ENCODE data around the gene PRSS36.
"Not testable (repeated sequence)": the region's sequence is repeated elsewhere in the genome, so short reads cannot be mapped to it uniquely, and the experiment has no call there.

PRSS36 gene

DNA sequence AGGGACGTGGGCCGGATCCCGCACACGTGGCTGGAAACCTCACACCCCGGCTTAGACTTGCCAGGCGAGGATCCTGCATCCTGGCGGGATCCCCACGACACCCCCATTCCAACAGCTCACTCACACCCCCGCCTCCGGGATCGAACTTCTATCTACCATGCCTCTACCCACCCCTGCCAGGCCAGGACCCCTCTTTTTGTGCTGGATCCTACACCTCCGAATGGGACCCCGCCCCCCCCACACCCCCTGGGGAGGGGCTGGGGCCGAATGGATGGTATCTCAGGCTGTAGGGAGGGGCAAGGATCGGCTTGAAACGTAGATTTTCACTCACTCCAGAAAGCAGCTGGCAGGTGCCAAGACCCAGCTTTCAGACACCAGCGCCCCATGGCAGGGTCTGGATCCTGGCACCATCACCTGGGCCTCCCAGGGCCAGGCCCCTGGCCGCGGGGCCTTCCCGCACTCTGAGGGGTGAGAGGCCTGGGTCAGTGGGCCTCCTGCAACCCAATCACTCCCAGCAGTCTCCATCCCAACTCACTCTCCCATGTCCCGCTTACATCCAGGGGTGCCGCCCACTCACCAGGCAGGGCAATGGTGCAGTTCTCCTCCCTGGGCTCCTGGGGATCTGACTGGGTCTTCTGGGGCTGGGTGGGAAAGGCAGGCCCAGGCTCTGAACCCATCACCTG, 6.7 kb downstream of the PRSS36 start:
- H3K27ac ChIP-seq (ENCODE audit: low read depth, low read length): no peak overlapping the region
- peaks cover 30 to 35% of the 10 kb centered on the region in 2 donors for H3K4me1 ChIP-seq (ENCODE audit: control insufficient read depth in 1 of 2, insufficient read depth in 2 of 2, low read length in 2 of 2)
- H3K9me3 ChIP-seq (ENCODE audit: control insufficient read depth in 1 of 2, low read length in 2 of 2): no peaks in the 10 kb centered on the region
- H3K27me3 ChIP-seq (ENCODE audit: control insufficient read depth in 1 of 2, insufficient read depth in 2 of 2, low read length in 2 of 2): peaks cover 0 to 4% of the 10 kb centered on the region in 2 donors
- no peaks in the 10 kb centered on the region for H3K36me3 ChIP-seq (ENCODE audit: control insufficient read depth in 1 of 2, insufficient read depth in 2 of 2, low read length in 2 of 2)
- H3K9ac ChIP-seq (ENCODE audit: low read depth in 1 of 2, low read length in 2 of 2): peak overlapping the region in 1 of 2 donors; percentile 55
- peak overlapping the region; percentile 55 to 65 for H3K4me3 ChIP-seq (ENCODE audit: low read depth in 1 of 2, low read length in 2 of 2)

DNA sequence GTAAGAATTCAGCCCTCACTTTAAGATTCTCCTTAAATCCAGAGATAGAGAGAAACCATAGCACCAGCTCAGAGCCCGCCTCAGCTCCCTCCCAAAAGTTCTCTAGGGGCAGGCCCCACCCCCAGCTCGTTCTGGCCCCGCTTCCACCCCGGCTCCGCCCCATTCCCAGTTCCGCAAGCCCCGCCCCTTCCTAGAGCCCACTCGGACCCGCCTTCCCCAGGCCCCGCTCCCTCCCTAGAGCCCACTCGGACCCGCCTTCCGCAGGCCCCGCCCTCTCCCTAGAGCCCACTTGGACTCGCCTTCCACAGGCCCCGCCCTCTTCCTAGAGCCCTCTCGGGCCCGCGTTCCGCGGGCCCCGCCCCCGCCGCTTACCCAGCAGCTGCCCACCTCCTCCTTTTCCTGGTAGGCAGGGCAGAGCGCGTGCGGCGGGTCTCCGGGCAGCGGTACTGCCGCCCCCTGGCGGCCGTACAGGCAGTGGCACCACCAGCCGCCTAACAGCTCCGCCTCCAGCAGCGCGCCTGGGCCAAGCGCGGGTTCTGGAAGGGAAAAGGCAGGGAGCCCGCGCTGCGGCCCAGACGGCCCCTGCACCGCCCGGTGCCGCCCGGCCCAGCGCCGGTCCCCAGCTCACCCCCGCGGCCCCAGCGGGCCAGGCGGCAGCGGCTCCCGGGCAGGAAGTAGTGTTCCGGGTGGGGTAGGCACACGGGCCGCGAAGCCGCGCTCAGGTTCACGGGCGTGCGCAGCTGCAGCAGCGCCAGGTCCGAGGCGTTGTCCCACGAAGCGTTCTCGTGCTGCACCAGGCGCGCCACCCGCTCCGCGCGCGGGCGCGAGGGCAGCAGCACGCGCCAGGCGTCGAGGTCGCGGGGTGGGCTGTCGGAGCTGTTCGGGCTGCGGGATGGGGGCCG, 7.5 kb downstream of the PRSS36 start:
- H3K9me3 ChIP-seq (ENCODE audit: control insufficient read depth in 1 of 2, low read length in 2 of 2): no peaks in the 10 kb centered on the region
- peak overlapping the region; percentile 58 to 65 for H3K4me3 ChIP-seq (ENCODE audit: low read depth in 1 of 2, low read length in 2 of 2)
- peak overlapping the region; percentile 80 for H3K27ac ChIP-seq (ENCODE audit: low read depth, low read length)
- peaks cover 0 to 4% of the 10 kb centered on the region in 2 donors for H3K27me3 ChIP-seq (ENCODE audit: control insufficient read depth in 1 of 2, insufficient read depth in 2 of 2, low read length in 2 of 2)
- H3K36me3 ChIP-seq (ENCODE audit: control insufficient read depth in 1 of 2, insufficient read depth in 2 of 2, low read length in 2 of 2): no peaks in the 10 kb centered on the region
- H3K4me1 ChIP-seq (ENCODE audit: control insufficient read depth in 1 of 2, insufficient read depth in 2 of 2, low read length in 2 of 2): peaks cover 29 to 37% of the 10 kb centered on the region in 2 donors
- H3K9ac ChIP-seq (ENCODE audit: low read depth in 1 of 2, low read length in 2 of 2): peak overlapping the region; percentile 59 to 80

DNA sequence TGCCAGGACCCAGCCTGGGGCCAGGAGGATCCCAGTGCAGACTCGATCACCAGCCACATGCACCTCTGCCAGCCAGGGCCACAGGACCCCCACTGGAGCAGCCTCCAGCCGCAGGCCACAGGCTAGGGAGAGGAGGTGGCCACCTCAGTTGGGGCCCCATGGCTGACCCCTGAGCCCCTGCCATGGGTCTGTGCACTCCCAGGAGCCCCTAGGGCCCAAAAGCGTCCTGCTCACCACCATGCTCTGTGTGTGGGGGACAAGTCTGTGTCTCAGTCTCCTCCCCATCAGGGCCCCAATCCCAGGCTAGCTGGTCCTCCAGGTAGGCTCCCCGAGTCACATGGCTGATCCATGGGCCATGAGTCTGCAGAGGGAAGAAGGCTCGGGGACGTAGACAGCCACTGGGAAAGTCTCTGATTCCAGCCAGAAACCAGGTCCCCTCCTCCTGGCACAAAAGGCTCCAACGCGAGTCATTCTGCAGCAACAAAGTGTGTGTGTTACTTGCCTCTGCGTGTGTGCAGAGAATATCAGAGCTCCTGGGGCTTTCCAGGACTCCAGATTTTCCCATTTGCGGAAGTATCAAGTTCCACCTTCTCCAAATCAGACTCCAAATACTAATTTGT, 8.3 kb downstream of the PRSS36 start:
- Histone ChIP-seq H3K27me3 (ENCODE audit: control insufficient read depth in 1 of 2, insufficient read depth in 2 of 2, low read length in 2 of 2) (peaks cover 0 to 4% of the 10 kb centered on the region in 2 donors), H3K9ac (ENCODE audit: low read depth in 1 of 2, low read length in 2 of 2) (peak overlapping the region; percentile 59 to 80), H3K4me1 (ENCODE audit: control insufficient read depth in 1 of 2, insufficient read depth in 2 of 2, low read length in 2 of 2) (peaks cover 29 to 37% of the 10 kb centered on the region in 2 donors), H3K4me3 (ENCODE audit: low read depth in 1 of 2, low read length in 2 of 2) (peak overlapping the region; percentile 58 to 60), H3K36me3 (ENCODE audit: control insufficient read depth in 1 of 2, insufficient read depth in 2 of 2, low read length in 2 of 2) (no peaks in the 10 kb centered on the region), H3K27ac (ENCODE audit: low read depth, low read length) (peak overlapping the region; percentile 80), H3K9me3 (ENCODE audit: control insufficient read depth in 1 of 2, low read length in 2 of 2) (no peaks in the 10 kb centered on the region)

DNA sequence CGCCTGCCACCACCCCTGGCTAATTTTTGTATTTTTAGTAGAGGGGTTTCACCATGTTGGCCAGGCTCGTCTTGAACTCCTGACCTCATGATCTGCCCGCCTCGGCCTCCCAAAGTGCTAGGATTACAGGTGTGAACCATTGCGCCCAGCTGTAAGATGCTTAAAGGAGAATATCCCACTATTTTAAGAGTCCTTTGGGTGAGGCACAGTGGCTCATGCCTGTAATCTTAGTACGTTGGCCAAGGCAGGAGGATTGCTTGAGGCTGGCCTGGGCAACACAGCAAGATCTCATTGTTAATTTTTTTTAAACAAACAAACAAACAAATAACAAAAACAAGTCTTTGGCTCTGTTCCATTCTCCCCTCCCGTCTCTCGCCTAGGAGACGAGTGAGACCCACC, 8.8 kb downstream of the PRSS36 start:
- peak overlapping the region; percentile 80 for H3K27ac ChIP-seq (ENCODE audit: low read depth, low read length)
- peaks cover 29 to 39% of the 10 kb centered on the region in 2 donors for H3K4me1 ChIP-seq (ENCODE audit: control insufficient read depth in 1 of 2, insufficient read depth in 2 of 2, low read length in 2 of 2)
- not testable (repeated sequence) for H3K27me3 ChIP-seq (ENCODE audit: control insufficient read depth in 1 of 2, insufficient read depth in 2 of 2, low read length in 2 of 2); H3K9me3 ChIP-seq (ENCODE audit: control insufficient read depth in 1 of 2, low read length in 2 of 2); H3K36me3 ChIP-seq (ENCODE audit: control insufficient read depth in 1 of 2, insufficient read depth in 2 of 2, low read length in 2 of 2)
- H3K4me3 ChIP-seq (ENCODE audit: low read depth in 1 of 2, low read length in 2 of 2): peak overlapping the region in 1 of 2 donors; percentile 60
- H3K9ac ChIP-seq (ENCODE audit: low read depth in 1 of 2, low read length in 2 of 2): peak overlapping the region; percentile 59 to 80

DNA sequence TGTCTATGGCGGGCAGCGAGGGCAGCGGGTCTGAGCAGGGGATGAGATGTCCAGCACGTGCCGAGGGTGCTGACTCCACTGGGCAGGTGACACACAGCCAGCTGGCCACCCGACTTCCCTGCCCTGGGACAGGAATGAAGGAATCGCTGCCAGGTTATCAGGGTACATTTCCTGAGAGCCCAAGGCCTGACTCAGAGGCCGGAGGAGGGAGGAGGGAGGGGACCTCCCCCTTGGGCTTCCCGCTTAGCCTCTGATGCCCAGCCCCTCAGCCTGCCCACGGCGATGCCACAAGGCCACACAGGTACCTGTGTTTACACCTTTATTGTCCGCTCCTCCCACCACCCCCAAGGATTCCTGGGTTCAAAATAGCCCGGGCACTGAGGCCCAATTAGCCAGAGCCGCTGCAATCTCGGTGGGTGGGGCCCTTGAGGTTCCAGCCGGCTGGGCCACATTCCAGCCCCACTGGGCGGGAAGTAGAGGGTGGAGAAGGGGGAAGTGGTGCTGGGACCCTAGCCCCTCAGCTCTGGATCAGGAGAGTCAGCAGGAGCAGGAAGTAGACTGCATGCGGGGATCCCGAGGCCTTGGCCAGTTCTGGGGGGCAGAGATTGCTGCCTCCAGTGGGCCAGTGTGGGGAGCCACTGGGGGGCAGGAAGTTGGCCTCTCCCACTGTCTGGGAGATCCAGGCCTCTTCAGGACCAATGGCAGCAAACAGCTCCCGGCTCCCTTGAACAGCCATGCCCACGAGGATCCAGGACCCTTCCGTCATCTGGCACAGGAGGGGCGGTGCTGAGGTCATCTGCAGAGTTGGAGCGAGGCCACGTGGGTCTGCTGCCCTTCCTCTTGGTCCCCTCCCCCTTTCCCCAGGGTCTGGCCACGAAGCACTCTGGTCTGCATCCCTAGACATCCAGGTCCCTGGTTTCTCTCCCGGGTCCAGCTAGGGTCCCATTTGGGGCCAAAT, 11.0 kb downstream of the PRSS36 start:
- H3K4me3 ChIP-seq (ENCODE audit: low read depth in 1 of 2, low read length in 2 of 2): peak overlapping the region in 1 of 2 donors; percentile 27
- peaks cover 33 to 44% of the 10 kb centered on the region in 2 donors for H3K4me1 ChIP-seq (ENCODE audit: control insufficient read depth in 1 of 2, insufficient read depth in 2 of 2, low read length in 2 of 2)
- no peaks in the 10 kb centered on the region for H3K9me3 ChIP-seq (ENCODE audit: control insufficient read depth in 1 of 2, low read length in 2 of 2)
- peaks cover 0 to under 1% of the 10 kb centered on the region in 2 donors for H3K36me3 ChIP-seq (ENCODE audit: control insufficient read depth in 1 of 2, insufficient read depth in 2 of 2, low read length in 2 of 2)
- H3K27me3 ChIP-seq (ENCODE audit: control insufficient read depth in 1 of 2, insufficient read depth in 2 of 2, low read length in 2 of 2): no peaks in the 10 kb centered on the region
- peak overlapping the region; percentile 43 to 54 for H3K9ac ChIP-seq (ENCODE audit: low read depth in 1 of 2, low read length in 2 of 2)
- peak overlapping the region; percentile 73 for H3K27ac ChIP-seq (ENCODE audit: low read depth, low read length)

DNA sequence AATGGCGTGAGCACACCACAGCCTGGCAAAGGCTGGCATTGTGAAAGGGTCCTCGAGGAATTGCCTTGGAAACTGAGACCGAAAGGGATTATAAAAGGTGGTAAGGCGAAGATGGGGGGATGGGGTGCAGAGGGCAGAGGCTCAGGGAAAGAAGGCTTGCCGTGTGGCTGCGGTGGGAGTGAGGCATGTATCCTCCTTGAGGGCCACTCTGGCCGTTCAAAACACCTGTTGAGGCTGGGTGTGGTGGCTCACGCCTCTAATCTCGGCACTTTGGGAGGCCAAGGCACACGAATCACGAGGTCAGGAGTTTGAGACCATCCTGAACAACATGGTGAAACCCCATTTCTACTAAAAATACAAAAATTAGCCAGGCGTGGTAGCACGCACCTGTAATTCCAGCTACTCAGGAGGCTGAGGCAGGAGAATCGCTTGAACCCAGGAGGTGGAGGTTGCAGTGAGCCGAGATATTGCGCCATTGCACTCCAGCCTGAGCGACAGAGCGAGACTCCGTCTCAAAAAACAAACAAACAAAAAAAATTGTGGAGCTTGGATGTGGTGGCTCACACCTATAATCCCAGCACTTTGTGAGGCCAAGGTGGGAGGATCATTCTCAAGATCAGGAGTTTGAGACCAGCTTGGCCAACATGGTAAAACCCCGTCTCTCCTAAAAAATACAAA, 12.9 kb downstream of the PRSS36 start:
- not testable (repeated sequence) for H3K27ac ChIP-seq (ENCODE audit: low read depth, low read length)
- Histone ChIP-seq H3K4me1 (ENCODE audit: control insufficient read depth in 1 of 2, insufficient read depth in 2 of 2, low read length in 2 of 2) (peaks cover 45 to 59% of the 10 kb centered on the region in 2 donors), H3K36me3 (ENCODE audit: control insufficient read depth in 1 of 2, insufficient read depth in 2 of 2, low read length in 2 of 2) (peaks cover 10 to 15% of the 10 kb centered on the region in 2 donors)

DNA sequence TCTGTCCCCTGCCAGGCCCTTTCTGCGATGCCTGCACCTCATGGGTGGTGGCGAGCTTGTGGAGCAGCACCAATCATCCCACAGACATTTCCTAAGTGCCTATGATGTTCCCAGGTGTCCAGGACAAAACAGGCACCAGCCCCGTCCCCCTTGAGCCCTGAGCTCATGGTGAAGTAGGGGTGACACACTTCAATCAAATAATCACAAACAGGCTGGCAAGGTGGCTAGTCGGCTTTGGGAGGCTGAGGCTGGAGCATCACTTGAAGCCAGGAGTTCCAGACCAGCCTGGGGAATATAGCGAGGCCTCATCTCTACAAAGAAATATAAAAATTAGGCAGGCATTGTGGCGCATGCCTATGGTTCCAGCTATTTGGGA, 13.6 kb downstream of the PRSS36 start:
- Histone ChIP-seq H3K27me3 (ENCODE audit: control insufficient read depth in 1 of 2, insufficient read depth in 2 of 2, low read length in 2 of 2) (no peaks in the 10 kb centered on the region), H3K27ac (ENCODE audit: low read depth, low read length) (no peak overlapping the region), H3K9me3 (ENCODE audit: control insufficient read depth in 1 of 2, low read length in 2 of 2) (no peaks in the 10 kb centered on the region), H3K4me1 (ENCODE audit: control insufficient read depth in 1 of 2, insufficient read depth in 2 of 2, low read length in 2 of 2) (peaks cover 43 to 59% of the 10 kb centered on the region in 2 donors), H3K36me3 (ENCODE audit: control insufficient read depth in 1 of 2, insufficient read depth in 2 of 2, low read length in 2 of 2) (peaks cover 10 to 17% of the 10 kb centered on the region in 2 donors), H3K4me3 (ENCODE audit: low read depth in 1 of 2, low read length in 2 of 2) (no peak overlapping the region), H3K9ac (ENCODE audit: low read depth in 1 of 2, low read length in 2 of 2) (no peak overlapping the region)

More for the DNA sequence above, 12.9 kb downstream of the PRSS36 start:
- not testable (repeated sequence) for H3K9me3 ChIP-seq (ENCODE audit: control insufficient read depth in 1 of 2, low read length in 2 of 2); H3K4me3 ChIP-seq (ENCODE audit: low read depth in 1 of 2, low read length in 2 of 2); H3K9ac ChIP-seq (ENCODE audit: low read depth in 1 of 2, low read length in 2 of 2); H3K27me3 ChIP-seq (ENCODE audit: control insufficient read depth in 1 of 2, insufficient read depth in 2 of 2, low read length in 2 of 2)

DNA sequence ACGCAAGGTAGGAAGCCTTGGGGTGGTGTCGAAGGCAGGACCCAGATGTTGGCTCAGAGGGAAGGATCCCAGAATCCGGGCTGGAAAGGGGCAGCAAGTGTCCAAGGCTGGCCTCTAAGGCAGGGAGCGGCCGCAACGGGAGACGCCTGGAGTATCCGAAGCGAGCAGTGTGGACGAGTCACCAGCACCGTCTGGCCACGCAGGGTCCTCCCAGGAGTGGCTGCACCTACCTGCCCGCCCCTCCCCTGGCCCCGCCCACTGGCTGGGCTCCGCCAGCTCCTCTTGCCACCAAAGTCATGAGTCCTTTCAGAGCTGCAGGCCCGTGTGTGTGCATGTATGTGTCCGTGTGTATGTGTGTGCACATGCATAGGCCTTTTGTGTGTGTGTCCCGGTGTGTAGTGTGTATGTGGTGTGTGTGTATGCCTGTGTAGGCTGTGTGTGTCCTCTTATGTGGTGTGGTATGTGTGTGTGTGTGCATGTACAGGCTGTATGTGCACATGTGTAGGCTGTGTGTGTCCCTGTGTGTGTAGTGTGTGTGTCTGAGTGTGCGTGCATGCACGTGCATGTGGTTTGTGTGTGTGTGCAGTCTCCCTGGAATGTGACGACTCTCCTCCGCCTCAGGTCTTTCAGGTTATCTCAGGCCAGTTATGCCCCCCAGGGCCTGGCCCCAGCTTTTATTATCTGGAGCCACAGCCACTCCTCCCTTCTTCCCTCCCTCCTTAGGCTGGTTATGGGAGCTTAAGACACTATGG, 14.2 kb downstream of the PRSS36 start, which contains the start of gene PRSS8:
PRSS8 (minus strand) TSS at position 193 of the 752 bp plus-strand sequence. CDS start 229 bp downstream, outside the sequence.
- Histone ChIP-seq H3K4me3 (ENCODE audit: low read depth in 1 of 2, low read length in 2 of 2) (peak within 1 kb of the TSS; percentile 78 to 98), H3K27ac (ENCODE audit: low read depth, low read length) (peak within 1 kb of the TSS; percentile 86), H3K27me3 (ENCODE audit: control insufficient read depth in 1 of 2, insufficient read depth in 2 of 2, low read length in 2 of 2) (no peaks in the 10 kb centered on the region), H3K9ac (ENCODE audit: low read depth in 1 of 2, low read length in 2 of 2) (peak within 1 kb of the TSS; percentile 96 to 100), H3K4me1 (ENCODE audit: control insufficient read depth in 1 of 2, insufficient read depth in 2 of 2, low read length in 2 of 2) (peaks cover 43 to 57% of the 10 kb centered on the region in 2 donors), H3K36me3 (ENCODE audit: control insufficient read depth in 1 of 2, insufficient read depth in 2 of 2, low read length in 2 of 2) (peaks cover 10 to 20% of the 10 kb centered on the region in 2 donors), H3K9me3 (ENCODE audit: control insufficient read depth in 1 of 2, low read length in 2 of 2) (no peaks in the 10 kb centered on the region)

Measured in duodenal mucosa (tissue), 2 donors.